Cortex of kidney (tissue), 1 donor: ENCODE measurements around the gene UBE2O.

ENCODE experiments used
- DNase-seq: peaks from one replicate; lab custom pipeline; 2025; lab: John Stamatoyannopoulos, UW

Gene UBE2O

DNA sequence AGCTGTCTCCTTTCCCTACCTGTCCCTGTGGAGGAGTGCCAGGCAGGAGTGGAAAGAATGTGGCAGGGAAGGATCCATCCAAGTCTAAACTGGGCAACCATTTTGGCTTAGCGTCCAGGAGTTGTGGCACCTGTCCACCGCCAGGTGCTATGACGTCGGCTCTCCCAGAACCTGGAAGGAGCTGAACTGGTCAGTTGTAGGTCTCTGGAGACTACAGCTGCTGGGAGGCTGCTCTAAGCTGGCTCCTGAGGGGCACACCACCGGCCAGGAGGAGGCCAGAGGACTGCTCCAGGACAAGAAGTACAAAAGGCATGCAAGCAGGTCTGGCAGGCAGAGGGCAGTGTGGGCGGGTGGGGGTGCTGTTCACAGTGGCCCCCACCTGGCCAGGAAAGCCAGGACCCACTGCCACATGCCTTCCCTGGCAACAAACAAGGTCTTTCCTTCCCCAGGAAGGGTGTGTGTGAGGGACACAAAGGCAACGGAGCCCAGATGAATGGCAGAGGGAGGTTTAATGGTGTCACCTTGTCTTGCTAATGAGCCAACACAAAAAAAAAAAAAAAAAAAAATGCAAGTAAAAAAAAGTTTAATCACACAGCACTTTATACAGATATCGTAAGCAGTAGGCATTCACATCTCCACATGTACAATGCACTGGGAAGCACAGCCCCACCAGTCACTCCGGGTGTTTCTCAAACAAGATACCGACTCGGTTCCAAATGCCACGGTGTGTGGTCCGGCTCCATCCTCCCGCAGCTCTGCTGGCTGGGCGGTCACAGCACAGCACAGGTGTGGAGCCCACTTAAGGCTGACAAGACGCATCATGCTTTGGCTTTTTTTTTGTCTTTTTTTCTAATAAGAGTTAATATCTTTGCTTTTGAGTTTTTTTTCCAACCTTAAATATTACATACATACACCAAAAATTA, 63.7 kb downstream of the UBE2O start:
- no peak for DNase-seq

- no peak for DNase-seq
Observed at GRCh38 chr17:76386966-76387765, 65.8 kb downstream of the UBE2O start.

DNA sequence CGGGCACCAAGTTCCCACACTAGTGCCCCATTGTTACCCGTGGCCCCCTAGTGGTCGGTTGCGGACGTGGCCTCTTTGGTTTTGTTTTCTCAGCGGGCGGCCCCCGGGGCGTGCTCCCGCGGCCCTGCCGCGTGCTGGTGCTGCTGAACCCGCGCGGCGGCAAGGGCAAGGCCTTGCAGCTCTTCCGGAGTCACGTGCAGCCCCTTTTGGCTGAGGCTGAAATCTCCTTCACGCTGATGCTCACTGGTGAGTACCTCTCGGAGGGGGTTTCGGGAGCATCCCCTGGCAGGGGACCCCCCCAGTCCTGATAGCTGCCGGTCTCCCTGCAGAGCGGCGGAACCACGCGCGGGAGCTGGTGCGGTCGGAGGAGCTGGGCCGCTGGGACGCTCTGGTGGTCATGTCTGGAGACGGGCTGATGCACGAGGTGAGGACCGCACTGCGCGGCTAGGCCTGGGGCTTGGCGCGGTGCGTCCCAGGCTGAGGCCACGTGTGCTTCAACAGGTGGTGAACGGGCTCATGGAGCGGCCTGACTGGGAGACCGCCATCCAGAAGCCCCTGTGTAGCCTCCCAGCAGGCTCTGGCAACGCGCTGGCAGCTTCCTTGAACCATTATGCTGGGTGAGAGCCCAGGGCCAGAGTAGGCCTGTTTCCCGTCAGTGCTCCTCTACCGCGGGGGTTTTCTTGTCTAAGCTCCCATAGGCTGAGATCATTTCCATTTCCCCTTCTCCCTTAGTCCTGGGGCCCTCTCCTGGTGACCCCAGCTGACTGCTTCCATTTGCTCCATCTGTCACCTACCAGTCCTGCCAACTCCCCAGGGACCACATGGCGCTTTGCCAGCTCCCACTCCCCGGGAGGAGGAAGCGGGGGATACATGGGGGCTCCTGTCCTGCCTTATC, 66.8 kb downstream of the UBE2O start:
- DNase-seq = no peak

GRCh38 chr17:76384987-76385891, 67.7 kb downstream of the UBE2O start:
- no peak for DNase-seq

DNA sequence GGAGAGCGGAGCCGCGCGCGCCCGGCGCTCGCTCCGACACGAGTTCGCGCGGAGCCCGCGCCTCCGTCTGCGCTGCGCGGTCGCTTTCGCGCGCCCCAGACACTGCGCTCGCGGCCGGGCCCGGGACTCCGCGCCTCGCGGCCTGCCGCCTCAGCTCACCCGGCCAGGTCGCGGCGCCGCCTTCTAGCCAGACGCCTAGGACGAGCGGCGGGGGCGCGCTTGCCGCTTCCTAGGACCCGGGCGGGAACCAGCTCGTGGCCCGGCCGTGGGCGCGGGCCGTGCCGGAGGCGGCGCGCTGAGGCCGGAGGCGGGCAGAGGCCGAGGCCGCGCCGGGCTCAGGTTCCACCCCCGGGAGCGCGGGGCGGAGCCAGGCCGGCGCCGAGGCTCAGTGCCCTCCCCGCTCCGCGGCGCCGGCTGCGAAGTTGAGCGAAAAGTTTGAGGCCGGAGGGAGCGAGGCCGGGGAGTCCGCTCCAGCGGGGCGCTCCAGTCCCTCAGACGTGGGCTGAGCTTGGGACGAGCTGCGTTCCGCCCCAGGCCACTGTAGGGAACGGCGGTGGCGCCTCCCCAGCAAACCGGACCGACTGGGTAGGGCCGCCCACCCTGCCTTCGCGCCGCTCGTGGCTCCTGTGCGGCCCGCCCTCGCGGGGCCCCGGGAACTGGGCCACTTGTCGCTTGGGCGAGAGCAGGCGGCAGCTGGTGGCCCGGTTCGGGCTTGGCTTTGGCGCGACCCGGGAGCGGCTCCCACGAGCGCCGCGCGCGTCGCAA, 68.5 kb downstream of the UBE2O start, which contains the start of gene SPHK1:
TSS of gene SPHK1 (plus strand) at position 388 of the 765 bp plus-strand sequence. CDS start 1,036 bp downstream, outside the sequence.
- no peak for DNase-seq

DNA sequence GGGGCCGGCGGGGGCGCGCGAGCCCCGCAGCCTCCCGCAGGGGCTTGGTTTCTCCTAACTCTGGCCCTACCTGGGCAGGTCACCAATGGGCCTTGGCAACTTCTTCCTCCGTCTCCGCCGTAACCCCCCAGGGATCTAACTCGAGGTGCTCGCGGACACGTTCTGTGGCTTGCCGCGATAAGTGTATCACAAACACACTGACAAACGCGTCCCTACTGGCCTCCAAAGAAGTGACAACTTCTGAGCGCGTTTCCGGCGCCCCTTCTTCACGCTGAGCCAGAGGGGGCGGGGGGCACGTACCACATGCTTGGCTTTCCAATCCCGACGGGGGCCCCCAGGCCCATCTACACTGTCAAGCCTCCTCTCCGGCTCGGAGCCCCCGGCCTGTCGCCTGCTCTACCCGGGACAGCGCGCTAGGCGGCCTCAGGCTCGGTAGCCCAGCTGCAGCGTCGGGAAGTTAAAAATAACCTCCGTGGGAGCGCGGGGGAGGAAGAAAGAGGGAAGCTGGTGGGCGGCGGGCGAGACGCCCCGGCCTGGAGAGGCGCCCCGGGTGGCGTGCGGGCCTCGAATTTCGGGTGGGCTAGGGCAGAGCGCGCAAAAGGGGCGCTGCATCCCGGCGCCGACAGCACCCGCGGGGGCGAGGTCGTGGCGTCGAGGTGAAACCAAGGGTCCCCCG, 69.3 kb downstream of the UBE2O start:
- no peak for DNase-seq

- no peak for DNase-seq
Observed at GRCh38 chr17:76382803-76383545, 70.0 kb downstream of the UBE2O start.

GRCh38 chr17:76382351-76382802, 70.6 kb downstream of the UBE2O start:
- DNase-seq = no peak

DNA sequence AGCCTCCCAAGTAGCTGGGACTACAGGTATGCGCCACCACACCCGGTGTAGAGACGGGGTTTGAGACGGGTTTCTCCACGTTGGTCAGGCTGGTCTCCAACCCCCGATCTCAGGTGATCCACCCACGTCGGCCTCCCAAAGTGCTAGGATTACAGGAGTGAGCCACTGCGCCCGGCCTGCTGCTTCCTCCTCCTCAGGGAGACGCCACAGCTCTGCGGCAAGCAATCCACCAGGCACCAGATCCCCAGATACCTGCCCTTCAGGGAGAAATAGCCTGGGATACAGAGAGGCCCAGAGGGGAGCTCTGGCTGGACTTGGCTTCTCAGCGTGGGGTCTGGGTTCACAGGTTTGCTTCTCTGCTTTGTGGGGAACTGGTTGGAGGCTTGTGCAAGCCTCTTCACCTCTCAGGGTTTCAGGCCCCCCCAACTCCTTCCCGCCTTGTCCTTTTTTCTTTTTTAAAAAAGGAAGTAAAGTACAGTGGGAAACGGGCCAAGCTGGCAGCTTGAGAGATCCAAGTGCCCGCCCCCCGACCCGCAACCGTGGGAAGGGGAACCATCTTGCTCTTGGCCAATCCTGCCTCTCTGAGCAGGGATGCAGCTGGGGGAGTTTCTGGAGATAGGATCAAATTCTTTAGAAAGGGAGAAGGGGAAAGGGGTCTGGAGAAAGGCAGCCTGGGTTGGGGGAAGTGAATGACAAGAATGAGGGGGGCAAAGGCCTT, 71.2 kb downstream of the UBE2O start:
- no peak for DNase-seq

DNA sequence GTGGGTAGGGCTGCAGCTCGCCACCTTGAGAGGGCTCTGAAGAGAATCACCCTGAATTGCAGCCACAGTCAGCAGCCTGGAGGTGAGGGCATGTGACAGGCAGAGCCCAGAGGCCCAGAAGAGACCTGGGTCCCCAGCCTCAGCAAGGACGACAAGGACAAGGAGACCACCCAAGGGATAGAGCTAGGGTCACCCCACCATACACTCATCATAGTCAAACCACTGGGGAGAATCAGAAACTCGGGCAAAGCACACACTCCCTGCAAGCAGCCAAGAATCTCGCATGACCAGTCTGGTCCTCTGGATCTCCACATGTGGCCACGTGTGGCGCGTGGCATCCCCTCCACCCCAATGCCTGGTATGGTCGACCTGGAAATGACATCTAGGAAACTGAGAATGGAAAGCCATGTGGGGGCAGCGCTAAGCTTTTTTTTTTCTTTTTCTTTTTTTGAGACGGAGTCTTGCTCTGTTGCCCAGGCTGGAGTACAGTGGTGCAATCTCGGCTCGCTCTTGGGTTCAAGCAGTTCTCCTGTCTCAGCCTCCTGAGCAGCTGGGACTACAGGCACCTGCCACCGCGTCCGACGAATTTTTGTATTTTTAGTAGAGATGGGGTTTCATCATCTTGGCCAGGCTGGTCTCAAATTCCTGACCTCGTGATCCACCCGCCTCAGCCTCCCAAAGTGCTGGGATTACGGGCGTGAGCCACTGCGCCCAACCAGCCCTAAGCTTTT, 73.1 kb downstream of the UBE2O start:
- no peak for DNase-seq

DNA sequence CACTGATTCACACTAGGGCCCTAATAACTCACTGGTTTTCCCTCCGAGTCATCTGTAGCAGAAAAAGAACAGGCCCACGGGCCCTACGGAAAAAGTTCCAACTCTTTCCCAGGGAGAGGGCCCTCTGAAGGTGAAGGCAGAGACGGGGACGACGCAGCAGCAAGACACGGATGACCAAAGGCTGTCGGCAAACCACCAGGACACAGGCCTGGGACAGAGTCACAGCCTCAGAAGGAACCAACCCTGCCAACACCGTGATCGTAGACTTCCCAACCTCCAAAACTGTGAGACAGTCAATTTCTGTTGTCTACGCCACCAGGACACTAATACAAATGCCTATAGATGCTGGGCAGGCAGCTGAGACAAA, 73.7 kb downstream of the UBE2O start:
- no peak for DNase-seq

GRCh38 chr17:76378548-76379274, 74.2 kb downstream of the UBE2O start:
- no peak for DNase-seq

- DNase-seq = no peak
Observed at GRCh38 chr17:76376318-76377133, 76.4 kb downstream of the UBE2O start.

GRCh38 chr17:76371656-76372628, 81.0 kb downstream of the UBE2O start:
- no peak for DNase-seq
